Mucosa of stomach (tissue), 1 donor: ENCODE measurements around the gene HEG1.

Experiments used
- H3K27me3 ChIP-seq: one replicate; pipeline ENCODE4 v1.7.0; 2013; ENCODE audit warnings: mild to moderate bottlenecking, low read length; ENCODE audit not compliant: control insufficient read depth, insufficient read depth
- H3K36me3 ChIP-seq: one replicate; pipeline ENCODE4 v1.7.0; 2013; ENCODE audit warnings: low read length; ENCODE audit not compliant: control insufficient read depth, insufficient read depth
- H3K4me1 ChIP-seq: one replicate; pipeline ENCODE4 v1.7.0; 2013; ENCODE audit warnings: mild to moderate bottlenecking, low read length; ENCODE audit not compliant: control insufficient read depth, insufficient read depth
- H3K4me3 ChIP-seq: one replicate; pipeline ENCODE4 v1.7.0; 2013; ENCODE audit warnings: low read length
- H3K9ac ChIP-seq: one replicate; pipeline ENCODE4 v1.7.0; 2013; ENCODE audit warnings: mild to moderate bottlenecking, low read length, moderate library complexity
- H3K9me3 ChIP-seq: one replicate; pipeline ENCODE4 v1.7.0; 2013; ENCODE audit warnings: mild to moderate bottlenecking, low read length, moderate library complexity; ENCODE audit not compliant: control insufficient read depth
- donor health status: Pancreatic carcinoma.

Gene HEG1

GRCh38 chr3:124942613-124943012 lies 113.2 kb downstream of the HEG1 start:
- H3K4me1 ChIP-seq, result no peaks in the 10 kb centered on the region
- no peaks in the 10 kb centered on the region for H3K9me3 ChIP-seq
- H3K4me3 ChIP-seq, result no peak overlapping the region
- no peaks in the 10 kb centered on the region for H3K27me3 ChIP-seq
- H3K9ac ChIP-seq, result no peak overlapping the region
- no peaks in the 10 kb centered on the region for H3K36me3 ChIP-seq

- Histone ChIP-seq H3K9ac (no peak overlapping the region), H3K4me1 (no peaks in the 10 kb centered on the region), H3K36me3 (no peaks in the 10 kb centered on the region), H3K27me3 (no peaks in the 10 kb centered on the region), H3K4me3 (no peak overlapping the region), H3K9me3 (no peaks in the 10 kb centered on the region)
Measured at GRCh38 chr3:124941771-124942170, 114.0 kb downstream of the HEG1 start.

GRCh38 chr3:124939661-124940060 lies 116.1 kb downstream of the HEG1 start:
- H3K4me3 ChIP-seq, result no peak overlapping the region
- no peaks in the 10 kb centered on the region for H3K9me3 ChIP-seq
- H3K4me1 ChIP-seq, result peaks cover 13% of the 10 kb centered on the region
- no peaks in the 10 kb centered on the region for H3K36me3 ChIP-seq
- H3K9ac ChIP-seq, result no peak overlapping the region
- no peaks in the 10 kb centered on the region for H3K27me3 ChIP-seq

- Histone ChIP-seq H3K36me3 (no peaks in the 10 kb centered on the region), H3K9ac (no peak overlapping the region)
Measured at GRCh38 chr3:124938896-124939295, 116.9 kb downstream of the HEG1 start.

GRCh38 chr3:124937049-124937448 lies 118.7 kb downstream of the HEG1 start:
- Histone ChIP-seq H3K27me3 (no peaks in the 10 kb centered on the region), H3K9ac (no peak overlapping the region), H3K4me3 (no peak overlapping the region), H3K9me3 (no peaks in the 10 kb centered on the region), H3K36me3 (no peaks in the 10 kb centered on the region), H3K4me1 (peaks cover 22% of the 10 kb centered on the region)

More at GRCh38 chr3:124938896-124939295, 116.9 kb downstream of the HEG1 start:
- H3K9me3 ChIP-seq, result no peaks in the 10 kb centered on the region
- peaks cover 18% of the 10 kb centered on the region for H3K4me1 ChIP-seq
- H3K4me3 ChIP-seq, result no peak overlapping the region
- no peaks in the 10 kb centered on the region for H3K27me3 ChIP-seq

GRCh38 chr3:124935794-124936542 lies 119.8 kb downstream of the HEG1 start:
- Histone ChIP-seq H3K27me3 (no peaks in the 10 kb centered on the region), H3K4me1 (peaks cover 22% of the 10 kb centered on the region), H3K4me3 (no peak overlapping the region), H3K9ac (no peak overlapping the region), H3K36me3 (no peaks in the 10 kb centered on the region), H3K9me3 (no peaks in the 10 kb centered on the region)

- peak overlapping the region; percentile 45 for H3K4me3 ChIP-seq
- no peak overlapping the region for H3K9ac ChIP-seq
- no peaks in the 10 kb centered on the region for H3K9me3 ChIP-seq
- no peaks in the 10 kb centered on the region for H3K27me3 ChIP-seq
- no peaks in the 10 kb centered on the region for H3K36me3 ChIP-seq
- H3K4me1 ChIP-seq, result peaks cover 22% of the 10 kb centered on the region
Measured at GRCh38 chr3:124935264-124935663, 120.5 kb downstream of the HEG1 start.

GRCh38 chr3:124934577-124934976 lies 121.2 kb downstream of the HEG1 start, which contains the start of gene MUC13:
TSS of gene MUC13 (minus strand) at chr3:124934751. CDS start at chr3:124934712, 39 bp downstream.
- H3K9ac ChIP-seq, result peak within 1 kb of the TSS; percentile 59
- no peaks in the 10 kb centered on the region for H3K27me3 ChIP-seq
- H3K36me3 ChIP-seq, result no peaks in the 10 kb centered on the region
- H3K4me1 ChIP-seq, result peaks cover 24% of the 10 kb centered on the region
- H3K9me3 ChIP-seq, result no peaks in the 10 kb centered on the region
- peak within 1 kb of the TSS; percentile 45 for H3K4me3 ChIP-seq

GRCh38 chr3:124928333-124929202 lies 127.2 kb downstream of the HEG1 start:
- H3K9ac ChIP-seq, result no peak overlapping the region
- no peaks in the 10 kb centered on the region for H3K36me3 ChIP-seq
- no peak overlapping the region for H3K4me3 ChIP-seq
- H3K4me1 ChIP-seq, result peaks cover 11% of the 10 kb centered on the region
- H3K9me3 ChIP-seq, result no peaks in the 10 kb centered on the region
- H3K27me3 ChIP-seq, result no peaks in the 10 kb centered on the region

- no peak overlapping the region for H3K9ac ChIP-seq
- no peaks in the 10 kb centered on the region for H3K27me3 ChIP-seq
- H3K4me3 ChIP-seq, result no peak overlapping the region
- H3K4me1 ChIP-seq, result peaks cover 10% of the 10 kb centered on the region
- H3K36me3 ChIP-seq, result no peaks in the 10 kb centered on the region
- no peaks in the 10 kb centered on the region for H3K9me3 ChIP-seq
Measured at GRCh38 chr3:124927574-124928045, 128.2 kb downstream of the HEG1 start.

GRCh38 chr3:124926426-124927101 lies 129.2 kb downstream of the HEG1 start:
- H3K4me3 ChIP-seq, result no peak overlapping the region
- H3K36me3 ChIP-seq, result no peaks in the 10 kb centered on the region
- no peak overlapping the region for H3K9ac ChIP-seq
- peaks cover 10% of the 10 kb centered on the region for H3K4me1 ChIP-seq
- H3K27me3 ChIP-seq, result no peaks in the 10 kb centered on the region
- H3K9me3 ChIP-seq, result no peaks in the 10 kb centered on the region
